ENCODE data around the gene TIMP4. TPM values are rescaled to one million over a fixed set of nuclear protein-coding genes. Genes with fewer than 3 reads are reported as not detected.

The TIMP4 gene
- total RNA-seq, 1 experiment from 2014 or later = 0.28 TPM

GRCh38 chr3:12185172-12185710 is 26.5 kb upstream of the TIMP4 start:
- intact Hi-C loops (cut with micrococcal nuclease; ENCODE audit: unreplicated experiment) = no loop called here
- Mint-ChIP-seq H3K27me3 (ENCODE audit: unreplicated experiment) (no peaks in the 10 kb centered on the region), H3K4me1 (ENCODE audit: low read depth, unreplicated experiment) (peaks cover 33% of the 10 kb centered on the region), H3K36me3 (ENCODE audit: insufficient read depth, unreplicated experiment) (no peaks in the 10 kb centered on the region), H3K9me3 (ENCODE audit: low read depth, unreplicated experiment) (peaks cover 3% of the 10 kb centered on the region), H3K27ac (ENCODE audit: unreplicated experiment) (no peak overlapping the region), H3K4me3 (ENCODE audit: low read depth, unreplicated experiment) (no peak overlapping the region)
- TF ChIP-seq, protein P1, sequence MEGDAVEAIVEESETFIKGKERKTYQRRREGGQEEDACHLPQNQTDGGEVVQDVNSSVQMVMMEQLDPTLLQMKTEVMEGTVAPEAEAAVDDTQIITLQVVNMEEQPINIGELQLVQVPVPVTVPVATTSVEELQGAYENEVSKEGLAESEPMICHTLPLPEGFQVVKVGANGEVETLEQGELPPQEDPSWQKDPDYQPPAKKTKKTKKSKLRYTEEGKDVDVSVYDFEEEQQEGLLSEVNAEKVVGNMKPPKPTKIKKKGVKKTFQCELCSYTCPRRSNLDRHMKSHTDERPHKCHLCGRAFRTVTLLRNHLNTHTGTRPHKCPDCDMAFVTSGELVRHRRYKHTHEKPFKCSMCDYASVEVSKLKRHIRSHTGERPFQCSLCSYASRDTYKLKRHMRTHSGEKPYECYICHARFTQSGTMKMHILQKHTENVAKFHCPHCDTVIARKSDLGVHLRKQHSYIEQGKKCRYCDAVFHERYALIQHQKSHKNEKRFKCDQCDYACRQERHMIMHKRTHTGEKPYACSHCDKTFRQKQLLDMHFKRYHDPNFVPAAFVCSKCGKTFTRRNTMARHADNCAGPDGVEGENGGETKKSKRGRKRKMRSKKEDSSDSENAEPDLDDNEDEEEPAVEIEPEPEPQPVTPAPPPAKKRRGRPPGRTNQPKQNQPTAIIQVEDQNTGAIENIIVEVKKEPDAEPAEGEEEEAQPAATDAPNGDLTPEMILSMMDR (IDR thresholded peaks at IDR 0.05; ENCODE audit: unreplicated experiment) = no peak
- DNase-seq = no peak
- no TSS peak for BruUV-seq (replicated peaks)
- CTCF ChIA-PET = no interaction called here

DNA sequence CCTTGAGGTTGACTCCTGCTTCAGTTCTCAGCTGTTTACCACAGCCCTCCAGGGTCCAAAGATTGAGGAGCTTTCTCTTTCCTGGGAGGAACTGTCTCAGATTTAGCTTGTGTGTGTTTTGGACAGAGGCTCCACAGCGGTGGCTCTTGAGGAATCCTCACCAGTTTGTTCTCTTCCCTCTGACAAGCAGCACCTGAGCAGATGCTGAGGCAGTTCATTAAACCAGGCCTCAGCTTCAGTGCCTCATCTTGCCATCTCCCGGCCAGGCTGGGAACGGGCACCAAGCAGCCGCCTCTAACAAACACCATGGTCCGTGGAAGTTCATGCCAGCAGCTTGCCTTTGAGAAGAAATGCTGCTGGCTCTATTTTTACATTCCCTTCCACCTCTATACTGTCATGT is 25.8 kb upstream of the TIMP4 start:
- no peak for DNase-seq
- H3K27me3 Mint-ChIP-seq (ENCODE audit: unreplicated experiment) = no peaks in the 10 kb centered on the region
- peaks cover 35% of the 10 kb centered on the region for H3K4me1 Mint-ChIP-seq (ENCODE audit: low read depth, unreplicated experiment)
- no TSS peak for BruUV-seq (replicated peaks)
- no peak overlapping the region for H3K4me3 Mint-ChIP-seq (ENCODE audit: low read depth, unreplicated experiment)
- CTCF ChIA-PET = no interaction called here
- intact Hi-C loops (cut with micrococcal nuclease; ENCODE audit: unreplicated experiment) = no loop called here
- H3K27ac Mint-ChIP-seq (ENCODE audit: unreplicated experiment) = no peak overlapping the region
- H3K36me3 Mint-ChIP-seq (ENCODE audit: insufficient read depth, unreplicated experiment) = no peaks in the 10 kb centered on the region
- TF ChIP-seq, protein P1 (IDR thresholded peaks at IDR 0.05; ENCODE audit: unreplicated experiment) = no peak
- peaks cover 3% of the 10 kb centered on the region for H3K9me3 Mint-ChIP-seq (ENCODE audit: low read depth, unreplicated experiment)

DNA sequence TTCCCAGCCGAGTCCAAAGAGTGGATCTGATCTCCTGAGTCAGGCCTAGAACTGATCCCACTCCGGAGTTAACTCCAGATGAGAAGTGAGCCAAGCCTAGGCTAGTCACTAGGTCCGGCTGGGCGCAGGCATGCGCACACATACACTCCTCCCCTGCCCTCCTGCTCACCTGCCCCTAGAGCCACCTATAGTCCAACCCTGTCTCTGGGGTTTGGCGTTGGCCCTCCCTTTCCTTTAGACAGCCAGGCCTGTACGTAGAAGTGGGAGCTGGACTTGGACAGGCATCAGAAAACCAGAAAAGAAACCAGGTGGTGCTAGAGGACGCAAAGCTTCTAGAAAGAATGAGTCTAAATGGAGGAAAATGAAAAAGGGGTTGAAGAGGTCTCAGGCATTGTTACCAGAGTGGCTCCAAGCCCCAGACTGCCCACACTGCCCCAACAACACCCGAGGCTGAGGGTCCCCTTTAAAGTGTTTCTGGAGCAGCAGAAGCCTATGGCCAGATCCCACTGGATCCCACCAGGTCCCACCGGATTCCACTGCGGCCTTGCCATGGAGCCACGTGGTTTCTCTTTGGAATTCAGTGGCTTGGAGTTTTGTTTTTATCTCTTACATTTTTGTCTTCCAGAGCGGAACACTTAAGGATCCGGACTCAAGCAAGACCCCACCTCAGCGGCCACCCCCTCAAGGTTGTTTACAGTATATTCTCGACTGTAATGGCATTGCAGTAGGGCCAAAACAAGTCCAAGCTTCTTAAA is 24.2 kb upstream of the TIMP4 start:
- Mint-ChIP-seq H3K36me3 (ENCODE audit: insufficient read depth, unreplicated experiment) (no peaks in the 10 kb centered on the region), H3K9me3 (ENCODE audit: low read depth, unreplicated experiment) (peaks cover 3% of the 10 kb centered on the region), H3K4me3 (ENCODE audit: low read depth, unreplicated experiment) (no peak overlapping the region), H3K27ac (ENCODE audit: unreplicated experiment) (no peak overlapping the region), H3K27me3 (ENCODE audit: unreplicated experiment) (no peaks in the 10 kb centered on the region), H3K4me1 (ENCODE audit: low read depth, unreplicated experiment) (peaks cover 28% of the 10 kb centered on the region)
- TF ChIP-seq, protein P1 (IDR thresholded peaks at IDR 0.05; ENCODE audit: unreplicated experiment) = no peak
- intact Hi-C loops (cut with micrococcal nuclease; ENCODE audit: unreplicated experiment) = no loop called here
- BruUV-seq (replicated peaks) = no TSS peak
- CTCF ChIA-PET = no interaction called here
- no peak for DNase-seq

DNA sequence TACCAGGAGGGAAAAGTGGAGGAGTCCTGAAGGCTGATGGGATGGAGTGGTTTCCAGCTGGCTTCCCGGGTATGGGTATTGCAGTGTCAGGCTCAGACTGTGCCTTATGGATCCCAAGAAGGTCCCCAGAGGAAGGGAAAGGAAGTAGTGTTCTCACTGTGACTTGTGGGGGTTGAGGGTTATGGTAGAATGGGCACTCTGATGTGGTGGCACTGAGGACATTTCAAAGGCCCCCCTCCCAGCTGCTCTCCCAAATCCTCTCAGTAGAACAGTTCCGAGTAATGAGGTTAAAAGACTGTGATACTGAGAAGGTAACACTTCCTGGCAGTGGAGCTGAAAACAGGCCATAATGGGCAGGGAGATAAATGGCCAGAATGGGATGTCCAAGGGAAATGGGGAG is 23.1 kb upstream of the TIMP4 start:
- BruUV-seq (replicated peaks) = no TSS peak
- DNase-seq = no peak
- CTCF ChIA-PET = no interaction called here

More for the DNA sequence above, 23.1 kb upstream of the TIMP4 start:
- H3K4me1 Mint-ChIP-seq (ENCODE audit: low read depth, unreplicated experiment) = peaks cover 18% of the 10 kb centered on the region
- no peak overlapping the region for H3K4me3 Mint-ChIP-seq (ENCODE audit: low read depth, unreplicated experiment)
- no peaks in the 10 kb centered on the region for H3K27me3 Mint-ChIP-seq (ENCODE audit: unreplicated experiment)
- intact Hi-C loops (cut with micrococcal nuclease; ENCODE audit: unreplicated experiment) = no loop called here
- peaks cover 3% of the 10 kb centered on the region for H3K9me3 Mint-ChIP-seq (ENCODE audit: low read depth, unreplicated experiment)
- H3K36me3 Mint-ChIP-seq (ENCODE audit: insufficient read depth, unreplicated experiment) = no peaks in the 10 kb centered on the region
- H3K27ac Mint-ChIP-seq (ENCODE audit: unreplicated experiment) = peak overlapping the region; percentile 4
- TF ChIP-seq, protein P1 (IDR thresholded peaks at IDR 0.05; ENCODE audit: unreplicated experiment) = no peak

Measured in Calu3 (cell line).